Breast epithelium (tissue), 3 donors: ENCODE results near the gene CTCFL.

Experiments used
- CTCF ChIP-seq, 3 donors: fragments of 450-650 bp; IDR thresholded peaks; one replicate each; pipeline ENCODE4 v1.5.1; 2016 to 2017; ENCODE audit warnings: antibody characterized with exemption in 3 of 3, mild to moderate bottlenecking in 3 of 3, moderate library complexity in 3 of 3
- POLR2AphosphoS5 ChIP-seq, 3 donors: sonication (generic); formaldehyde crosslinking; IDR thresholded peaks; one replicate each; pipeline ENCODE4 v1.6.1; 2017; ENCODE audit warnings: antibody characterized with exemption in 3 of 3

- no peak for TF ChIP-seq CTCF (IDR thresholded peaks at IDR 0.05)
- no peak for TF ChIP-seq POLR2AphosphoS5 (IDR thresholded peaks at IDR 0.05)
These were observed 20.5 kb downstream of the CTCFL start for GRCh38 chr20:57504411-57504810.
